ENCODE measurements around the gene TNRC18.

- TF ChIP-seq POLR2A (IDR thresholded peaks at IDR 0.05) (no peak), EP300 (IDR thresholded peaks at IDR 0.05) (no peak)
Measured at GRCh38 chr7:5462216-5462615, 38.6 kb upstream of the TNRC18 start.
